Glutamatergic neuron (in vitro differentiated cells): Measurements from ENCODE around the gene NDUFB8. TPM values are rescaled to one million over a fixed set of nuclear protein-coding genes. Genes with fewer than 3 reads are reported as not detected.
A peak's percentile ranks its signal among the peaks of the same experiment; 100 is the strongest.

Experiments used
- DNase-seq: peaks from one replicate; pipeline ENCODE4 v3.0.0; 2022
- H3K27ac Mint-ChIP-seq: one replicate; pipeline ENCODE4 v1.8.0; 2020; ENCODE audit warnings: mild to moderate bottlenecking, mixed read lengths, inconsistent platforms; ENCODE audit not compliant: unreplicated experiment
- H3K27me3 Mint-ChIP-seq: one replicate; pipeline ENCODE4 v1.8.0; 2020; ENCODE audit warnings: mild to moderate bottlenecking, moderate library complexity, mixed read lengths, inconsistent platforms; ENCODE audit not compliant: unreplicated experiment
- H3K36me3 Mint-ChIP-seq: one replicate; pipeline ENCODE4 v1.8.0; 2020; ENCODE audit warnings: mild to moderate bottlenecking, mixed read lengths, inconsistent platforms; ENCODE audit not compliant: unreplicated experiment
- H3K4me1 Mint-ChIP-seq: one replicate; pipeline ENCODE4 v1.8.0; 2020; ENCODE audit warnings: mild to moderate bottlenecking, low read depth, mixed read lengths, inconsistent platforms; ENCODE audit not compliant: unreplicated experiment
- H3K4me3 Mint-ChIP-seq: one replicate; pipeline ENCODE4 v1.8.0; 2020; ENCODE audit warnings: mild to moderate bottlenecking, mixed read lengths, inconsistent platforms; ENCODE audit not compliant: unreplicated experiment
- H3K9me3 Mint-ChIP-seq: one replicate; pipeline ENCODE4 v1.8.0; 2020; ENCODE audit warnings: mild to moderate bottlenecking, moderate library complexity, mixed read lengths, inconsistent platforms; ENCODE audit not compliant: unreplicated experiment
- total RNA-seq: library from RNA; stranded (reverse); fragmentation: NEBNext Ultra II Directional; extraction: Animal tissue kit (Norgen Biotek cat#: 25700); gene quantifications from one replicate; pipeline ENCODE4 v1.2.1, GENCODE V29; 2021; ENCODE audit not compliant: unreplicated experiment
- TF ChIP-seq, protein P1 (sequence below): fragments of 200-600 bp; sonication (generic); IDR thresholded peaks from one replicate; pipeline ENCODE4 v1.5.0; 2021; ENCODE audit not compliant: partially characterized antibody, unreplicated experiment

NDUFB8 gene
- total RNA-seq, 1 donor from 2014 or later, result 284 TPM

DNA sequence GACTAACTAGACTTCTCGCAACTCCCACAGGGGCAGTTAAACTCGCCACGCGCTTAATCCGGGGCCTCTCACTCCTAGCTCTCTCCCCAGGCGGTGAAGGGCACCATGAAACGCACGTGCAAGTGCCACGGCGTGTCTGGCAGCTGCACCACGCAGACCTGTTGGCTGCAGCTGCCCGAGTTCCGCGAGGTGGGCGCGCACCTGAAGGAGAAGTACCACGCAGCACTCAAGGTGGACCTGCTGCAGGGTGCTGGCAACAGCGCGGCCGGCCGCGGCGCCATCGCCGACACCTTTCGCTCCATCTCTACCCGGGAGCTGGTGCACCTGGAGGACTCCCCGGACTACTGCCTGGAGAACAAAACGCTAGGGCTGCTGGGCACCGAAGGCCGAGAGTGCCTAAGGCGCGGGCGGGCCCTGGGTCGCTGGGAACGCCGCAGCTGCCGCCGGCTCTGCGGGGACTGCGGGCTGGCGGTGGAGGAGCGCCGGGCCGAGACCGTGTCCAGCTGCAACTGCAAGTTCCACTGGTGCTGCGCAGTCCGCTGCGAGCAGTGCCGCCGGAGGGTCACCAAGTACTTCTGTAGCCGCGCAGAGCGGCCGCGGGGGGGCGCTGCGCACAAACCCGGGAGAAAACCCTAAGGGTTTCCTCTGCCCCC is 47.4 kb downstream of the NDUFB8 start:
- Mint-ChIP-seq H3K27ac (no peak overlapping the region), H3K36me3 (peaks cover 25% of the 10 kb centered on the region), H3K9me3 (no peaks in the 10 kb centered on the region), H3K4me3 (peak overlapping the region; percentile 84), H3K4me1 (no peaks in the 10 kb centered on the region), H3K27me3 (peaks cover 18% of the 10 kb centered on the region)
- peak; percentile 80 for DNase-seq
- TF ChIP-seq, protein P1, sequence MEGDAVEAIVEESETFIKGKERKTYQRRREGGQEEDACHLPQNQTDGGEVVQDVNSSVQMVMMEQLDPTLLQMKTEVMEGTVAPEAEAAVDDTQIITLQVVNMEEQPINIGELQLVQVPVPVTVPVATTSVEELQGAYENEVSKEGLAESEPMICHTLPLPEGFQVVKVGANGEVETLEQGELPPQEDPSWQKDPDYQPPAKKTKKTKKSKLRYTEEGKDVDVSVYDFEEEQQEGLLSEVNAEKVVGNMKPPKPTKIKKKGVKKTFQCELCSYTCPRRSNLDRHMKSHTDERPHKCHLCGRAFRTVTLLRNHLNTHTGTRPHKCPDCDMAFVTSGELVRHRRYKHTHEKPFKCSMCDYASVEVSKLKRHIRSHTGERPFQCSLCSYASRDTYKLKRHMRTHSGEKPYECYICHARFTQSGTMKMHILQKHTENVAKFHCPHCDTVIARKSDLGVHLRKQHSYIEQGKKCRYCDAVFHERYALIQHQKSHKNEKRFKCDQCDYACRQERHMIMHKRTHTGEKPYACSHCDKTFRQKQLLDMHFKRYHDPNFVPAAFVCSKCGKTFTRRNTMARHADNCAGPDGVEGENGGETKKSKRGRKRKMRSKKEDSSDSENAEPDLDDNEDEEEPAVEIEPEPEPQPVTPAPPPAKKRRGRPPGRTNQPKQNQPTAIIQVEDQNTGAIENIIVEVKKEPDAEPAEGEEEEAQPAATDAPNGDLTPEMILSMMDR, result peak; percentile 92

DNA sequence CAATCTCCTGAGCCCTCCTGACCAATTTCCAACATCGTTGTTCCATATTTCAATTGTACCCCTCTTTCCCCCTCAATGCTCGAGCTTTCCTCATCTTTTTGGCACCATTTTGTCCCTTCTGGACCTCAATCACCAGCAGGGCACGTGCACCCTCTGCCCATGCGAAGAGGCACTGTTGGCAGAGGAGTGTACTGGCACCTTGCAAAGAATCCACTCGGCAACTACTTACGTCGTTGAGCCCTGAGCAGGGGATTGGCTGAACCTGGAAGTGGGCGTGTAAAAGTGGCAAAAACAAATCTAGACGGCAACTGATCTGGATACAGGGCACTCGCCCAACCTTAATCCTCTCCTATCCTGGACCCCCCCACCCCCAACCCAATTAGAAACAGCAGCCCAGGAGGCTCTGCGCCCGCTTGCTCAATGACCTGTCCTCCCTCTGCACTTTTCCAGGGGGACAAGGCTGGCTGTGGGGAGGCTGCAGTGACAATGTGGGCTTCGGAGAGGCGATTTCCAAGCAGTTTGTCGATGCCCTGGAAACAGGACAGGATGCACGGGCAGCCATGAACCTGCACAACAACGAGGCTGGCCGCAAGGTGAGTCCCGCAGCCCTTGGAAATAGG is 48.1 kb downstream of the NDUFB8 start:
- peak; percentile 81 for DNase-seq
- Mint-ChIP-seq H3K9me3 (no peaks in the 10 kb centered on the region), H3K27ac (no peak overlapping the region), H3K27me3 (peaks cover 16% of the 10 kb centered on the region), H3K36me3 (peaks cover 21% of the 10 kb centered on the region), H3K4me1 (no peaks in the 10 kb centered on the region), H3K4me3 (peak overlapping the region; percentile 84)
- TF ChIP-seq, protein P1, result no peak

DNA sequence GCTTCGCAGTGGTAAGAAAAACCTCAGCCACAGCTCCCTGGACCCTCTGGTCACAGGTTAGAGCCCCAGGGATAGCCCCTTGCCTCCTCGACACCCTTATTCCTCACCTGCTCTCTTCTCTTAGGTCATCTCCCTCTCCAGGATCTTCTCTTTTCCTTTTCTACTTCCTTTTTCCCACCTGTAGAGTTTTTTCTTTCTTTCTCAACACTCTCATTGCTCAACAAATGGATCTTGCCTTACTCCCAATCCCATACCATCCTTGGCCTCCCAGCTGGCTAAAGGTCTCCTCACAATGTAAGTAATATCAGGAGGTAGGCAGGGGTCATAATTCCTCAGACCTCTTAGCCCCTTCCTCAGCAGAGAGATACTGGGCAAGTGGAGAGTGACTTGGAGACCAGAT is 49.7 kb downstream of the NDUFB8 start:
- peaks cover 14% of the 10 kb centered on the region for H3K27me3 Mint-ChIP-seq
- TF ChIP-seq, protein P1, result no peak

DNA sequence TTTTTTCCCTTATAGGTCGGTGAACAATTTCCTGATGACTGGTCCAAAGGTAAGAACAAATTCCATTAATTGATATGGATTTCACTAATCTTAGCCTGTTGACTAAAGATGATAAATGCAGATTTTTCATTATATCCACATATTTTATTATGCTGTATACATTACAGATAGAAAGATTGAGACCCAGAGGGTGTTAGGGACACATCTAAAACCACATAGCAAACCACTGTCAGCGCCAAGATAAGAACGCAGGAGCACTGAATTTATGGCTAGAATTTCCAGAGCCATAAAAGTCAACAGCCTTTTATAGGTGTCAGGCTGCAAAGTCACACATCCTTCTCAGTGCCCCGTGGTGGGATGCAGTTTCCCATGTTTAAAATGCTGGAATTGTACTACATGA is 50.6 kb downstream of the NDUFB8 start:
- Mint-ChIP-seq H3K4me1 (no peaks in the 10 kb centered on the region), H3K36me3 (peaks cover 8% of the 10 kb centered on the region), H3K4me3 (no peak overlapping the region), H3K27me3 (peaks cover 12% of the 10 kb centered on the region), H3K27ac (no peak overlapping the region), H3K9me3 (no peaks in the 10 kb centered on the region)
- DNase-seq, result no peak
- TF ChIP-seq, protein P1, result no peak

More for the DNA sequence above, 49.7 kb downstream of the NDUFB8 start:
- Mint-ChIP-seq H3K36me3 (peaks cover 14% of the 10 kb centered on the region), H3K27ac (no peak overlapping the region), H3K9me3 (no peaks in the 10 kb centered on the region), H3K4me1 (no peaks in the 10 kb centered on the region), H3K4me3 (no peak overlapping the region)
- no peak for DNase-seq

DNA sequence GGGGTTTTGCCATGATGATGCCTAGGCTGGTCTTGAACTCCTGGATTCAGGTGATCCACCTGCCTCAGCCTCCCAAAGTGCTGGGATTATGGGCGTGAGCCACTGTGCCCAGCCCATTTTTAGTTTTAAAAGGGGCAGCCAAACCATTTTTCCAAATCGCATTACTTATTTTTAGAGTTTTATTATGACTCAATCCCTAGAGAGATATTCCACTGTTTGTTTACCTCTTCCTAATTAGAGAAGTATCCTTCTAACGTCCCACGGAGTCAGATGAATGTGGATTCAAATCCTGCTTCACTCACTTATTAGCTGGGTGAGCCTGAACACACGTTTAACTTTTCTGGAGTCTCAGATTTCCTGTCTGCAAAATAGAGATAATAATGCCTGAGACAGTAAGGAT is 51.7 kb downstream of the NDUFB8 start:
- Mint-ChIP-seq H3K27me3 (peaks cover 7% of the 10 kb centered on the region), H3K27ac (no peak overlapping the region), H3K4me1 (no peaks in the 10 kb centered on the region), H3K9me3 (no peaks in the 10 kb centered on the region), H3K36me3 (no peaks in the 10 kb centered on the region), H3K4me3 (no peak overlapping the region)
- TF ChIP-seq, protein P1, result no peak
- no peak for DNase-seq
